IPS DF 4.7 (cell line): ENCODE results near the gene PPIP5K2.
"Not testable (repeated sequence)": the region's sequence is repeated elsewhere in the genome, so short reads cannot be mapped to it uniquely, and the experiment has no call there.

Experiments used
- DNase-seq: peaks from one replicate; pipeline ENCODE4 v3.0.0-alpha.2; 2013; ENCODE audit warnings: low spot score; ENCODE audit errors: extremely low read depth

The PPIP5K2 gene

GRCh38 chr5:103205991-103206700 is 86.0 kb downstream of the PPIP5K2 start:
- DNase-seq: no peak

DNA sequence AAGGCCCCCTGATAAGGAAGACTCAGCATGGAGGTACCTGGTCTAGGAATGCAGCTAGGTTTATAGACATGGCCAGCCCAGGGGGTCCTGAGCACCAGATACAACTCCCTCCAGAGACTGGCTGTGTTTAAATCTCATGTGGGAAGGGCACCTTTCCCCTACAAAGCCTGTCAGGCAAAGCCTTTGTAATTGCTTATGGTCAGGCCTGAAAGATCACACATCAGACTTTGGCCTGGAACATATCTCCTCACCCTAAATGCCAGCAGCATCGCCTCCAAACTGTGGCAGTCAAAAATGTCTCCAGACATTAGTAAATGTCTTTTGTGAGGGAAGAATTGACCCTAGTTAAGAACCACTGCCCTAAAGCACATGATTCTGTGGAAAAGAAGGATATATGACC is 86.9 kb downstream of the PPIP5K2 start:
- no peak for DNase-seq

DNA sequence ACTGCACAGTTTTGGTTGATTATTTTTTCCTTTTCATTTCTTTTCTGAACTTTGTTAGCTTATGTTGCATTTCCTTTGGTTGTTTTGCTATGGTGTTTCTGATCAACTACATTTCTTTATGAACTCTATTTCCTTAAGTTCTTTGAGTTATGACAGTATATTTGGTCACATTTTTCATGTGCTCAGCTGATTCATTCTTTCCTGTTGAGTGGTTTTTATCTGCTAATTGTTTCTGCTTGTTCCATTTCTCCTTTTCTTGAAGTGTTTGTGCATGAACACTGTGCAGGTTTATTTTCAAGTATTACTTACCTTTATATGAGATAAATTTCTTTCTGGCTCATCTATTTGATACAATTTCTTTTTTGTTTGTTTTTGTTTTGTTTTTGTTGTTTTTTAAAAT is 87.6 kb downstream of the PPIP5K2 start:
- no peak for DNase-seq

- DNase-seq: no peak
Measured at GRCh38 chr5:103208460-103208859, 88.4 kb downstream of the PPIP5K2 start.

DNA sequence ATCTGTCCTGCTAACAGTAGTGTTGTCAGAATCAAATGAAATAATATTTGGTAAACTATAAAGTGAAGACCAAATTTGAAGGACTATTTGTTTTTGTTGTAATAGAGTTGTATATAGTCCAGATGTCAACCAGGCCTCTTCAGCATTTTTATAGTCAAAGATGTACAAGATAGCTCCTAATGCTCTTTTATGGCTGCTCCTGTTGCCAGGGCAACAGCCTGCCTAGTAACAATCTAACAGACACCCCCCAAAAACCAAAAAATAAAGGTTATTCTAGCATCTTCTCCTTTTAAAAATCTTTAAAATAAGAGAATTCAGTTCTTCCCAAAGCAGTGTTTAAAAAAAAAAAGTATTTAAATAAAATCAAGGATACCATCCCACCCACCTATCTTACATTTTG is 89.0 kb downstream of the PPIP5K2 start:
- DNase-seq: no peak

DNA sequence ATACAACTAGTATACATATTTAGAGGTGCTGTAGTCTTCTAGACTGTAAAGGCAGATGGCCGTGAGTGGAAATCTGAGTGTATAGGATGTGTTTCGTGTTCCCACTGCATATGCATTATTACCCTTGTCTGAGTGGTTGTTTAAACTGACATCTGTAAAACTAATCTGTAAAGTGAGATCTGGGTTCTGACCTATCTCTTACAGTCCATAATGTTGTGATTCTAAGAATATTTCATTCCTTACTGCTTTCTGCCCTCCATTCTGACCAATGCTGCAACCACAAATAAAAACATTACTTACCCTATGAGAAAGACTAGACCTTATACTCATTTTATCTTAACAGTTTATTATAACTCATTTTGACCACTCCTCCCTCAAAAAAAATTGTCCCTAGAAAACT is 90.9 kb downstream of the PPIP5K2 start:
- no peak for DNase-seq

GRCh38 chr5:103211576-103212561 is 91.8 kb downstream of the PPIP5K2 start:
- no peak for DNase-seq

DNA sequence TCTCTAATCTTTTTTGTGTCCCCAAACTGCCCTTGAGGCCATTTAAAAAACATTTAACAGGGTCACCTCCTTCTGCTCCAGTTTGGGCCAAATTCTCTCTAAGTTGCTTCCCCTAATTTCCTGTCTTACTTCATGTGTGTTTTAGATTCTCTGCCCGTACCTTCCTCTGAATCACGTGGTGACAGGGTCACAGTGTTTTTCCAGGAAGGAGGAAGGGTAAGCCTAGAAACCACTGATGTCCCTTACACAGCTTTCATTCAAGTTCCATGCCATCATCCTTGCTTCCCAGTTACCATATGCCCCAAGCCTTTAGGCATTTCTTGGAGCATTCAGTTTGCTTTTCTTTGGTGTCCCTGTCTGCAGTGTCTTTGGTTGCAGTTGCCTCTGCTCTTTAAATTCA is 96.0 kb downstream of the PPIP5K2 start:
- no peak for DNase-seq

DNA sequence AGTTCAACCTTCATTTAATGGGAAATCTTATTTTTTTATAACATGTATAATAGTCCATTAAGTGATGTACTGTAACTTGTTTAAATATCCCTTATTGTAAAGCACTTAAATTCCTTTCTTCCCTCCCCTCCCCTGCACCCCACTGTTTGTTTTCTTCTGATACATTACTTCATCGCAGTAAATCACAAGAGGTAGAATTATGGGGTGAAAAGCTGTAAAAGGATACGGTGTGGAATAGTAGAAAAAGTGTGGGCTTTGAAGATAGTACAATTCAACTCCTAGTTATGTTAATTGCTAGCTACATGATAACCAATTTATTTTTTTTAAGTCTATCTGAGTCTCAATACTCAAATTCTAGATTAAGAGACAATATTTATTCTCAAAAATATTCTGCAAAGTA is 96.6 kb downstream of the PPIP5K2 start:
- no peak for DNase-seq

GRCh38 chr5:103217101-103217500 is 97.0 kb downstream of the PPIP5K2 start:
- DNase-seq: no peak

- no peak for DNase-seq
Measured at GRCh38 chr5:103218164-103218563, 98.1 kb downstream of the PPIP5K2 start.

GRCh38 chr5:103219074-103219473 is 99.0 kb downstream of the PPIP5K2 start:
- not testable (repeated sequence) for DNase-seq

- DNase-seq: no peak
Measured at GRCh38 chr5:103223031-103223955, 103.2 kb downstream of the PPIP5K2 start.

DNA sequence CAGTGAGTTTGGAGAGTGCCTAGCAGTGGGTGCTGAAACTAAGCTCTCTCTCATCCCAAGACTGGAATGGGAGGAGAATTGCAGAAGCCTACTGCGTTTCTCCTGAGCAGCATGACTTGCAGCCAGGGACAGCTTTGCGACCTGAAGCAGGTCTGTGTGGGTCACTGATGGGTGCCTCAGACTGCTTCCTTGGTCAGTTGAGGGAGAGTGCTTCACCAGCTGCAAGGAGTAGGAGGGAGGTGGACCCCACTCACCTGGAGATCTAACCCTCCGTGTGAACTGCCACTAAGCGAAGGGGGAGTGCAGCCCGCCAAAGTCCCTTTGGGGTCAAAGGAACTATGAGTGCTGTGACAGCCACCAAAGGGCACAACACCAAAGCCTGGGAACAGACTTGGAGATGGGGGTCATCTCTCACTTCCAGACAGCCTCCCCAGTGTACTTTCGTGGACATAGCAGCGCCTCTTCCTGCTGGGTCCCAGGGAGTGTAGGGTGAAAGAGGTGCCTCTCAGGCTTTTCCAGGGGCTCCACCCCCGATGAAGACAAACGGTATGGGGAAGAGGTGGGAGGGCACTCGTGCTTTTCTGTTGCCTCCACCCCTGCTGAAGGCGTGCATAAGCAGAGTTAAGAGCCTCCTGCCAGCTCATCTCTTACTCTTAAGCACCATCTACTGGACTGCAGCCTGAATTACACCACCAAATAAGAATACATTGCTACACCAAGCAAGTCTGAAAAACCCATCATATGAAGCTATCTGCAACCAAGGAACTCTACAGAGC is 104.2 kb downstream of the PPIP5K2 start:
- DNase-seq: peak; percentile 69

DNA sequence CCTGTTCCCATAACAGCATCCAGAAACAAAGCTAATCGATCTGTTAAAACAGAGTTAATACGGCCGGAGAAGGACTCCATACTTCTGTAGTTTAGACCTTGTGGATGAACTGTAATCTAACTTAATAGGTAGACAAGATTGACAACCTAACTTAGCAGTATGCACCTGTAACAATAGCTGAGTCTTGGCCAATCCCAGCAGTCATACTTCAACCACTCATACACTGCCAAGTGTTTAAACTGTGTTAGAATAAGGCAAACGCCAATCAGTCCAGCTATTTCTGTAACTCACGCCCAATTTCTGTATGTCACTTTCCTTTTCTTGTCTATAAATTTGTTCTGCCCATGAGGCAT is 104.8 kb downstream of the PPIP5K2 start:
- DNase-seq: no peak

DNA sequence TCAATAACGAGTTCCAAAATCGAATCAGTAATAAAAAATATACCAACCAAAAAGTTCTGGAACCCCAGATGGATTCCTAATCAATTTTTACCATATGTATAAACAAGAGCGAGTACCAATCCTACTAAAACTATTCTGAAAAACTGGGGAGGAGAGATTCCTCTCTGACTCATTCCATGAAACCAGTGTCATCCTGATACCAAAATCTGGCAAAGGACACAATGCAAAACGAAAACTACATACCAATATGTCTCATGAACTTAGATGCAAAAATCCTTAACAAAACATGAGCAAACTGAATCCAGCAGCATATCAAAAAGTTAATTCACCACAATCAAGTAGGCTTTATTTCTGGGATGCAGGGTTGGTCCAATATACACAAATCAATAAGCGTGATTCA is 108.0 kb downstream of the PPIP5K2 start:
- DNase-seq: no peak

- no peak for DNase-seq
Measured at GRCh38 chr5:103228588-103228987, 108.5 kb downstream of the PPIP5K2 start.

- DNase-seq: no peak
Measured at GRCh38 chr5:103232393-103232999, 112.4 kb downstream of the PPIP5K2 start.

DNA sequence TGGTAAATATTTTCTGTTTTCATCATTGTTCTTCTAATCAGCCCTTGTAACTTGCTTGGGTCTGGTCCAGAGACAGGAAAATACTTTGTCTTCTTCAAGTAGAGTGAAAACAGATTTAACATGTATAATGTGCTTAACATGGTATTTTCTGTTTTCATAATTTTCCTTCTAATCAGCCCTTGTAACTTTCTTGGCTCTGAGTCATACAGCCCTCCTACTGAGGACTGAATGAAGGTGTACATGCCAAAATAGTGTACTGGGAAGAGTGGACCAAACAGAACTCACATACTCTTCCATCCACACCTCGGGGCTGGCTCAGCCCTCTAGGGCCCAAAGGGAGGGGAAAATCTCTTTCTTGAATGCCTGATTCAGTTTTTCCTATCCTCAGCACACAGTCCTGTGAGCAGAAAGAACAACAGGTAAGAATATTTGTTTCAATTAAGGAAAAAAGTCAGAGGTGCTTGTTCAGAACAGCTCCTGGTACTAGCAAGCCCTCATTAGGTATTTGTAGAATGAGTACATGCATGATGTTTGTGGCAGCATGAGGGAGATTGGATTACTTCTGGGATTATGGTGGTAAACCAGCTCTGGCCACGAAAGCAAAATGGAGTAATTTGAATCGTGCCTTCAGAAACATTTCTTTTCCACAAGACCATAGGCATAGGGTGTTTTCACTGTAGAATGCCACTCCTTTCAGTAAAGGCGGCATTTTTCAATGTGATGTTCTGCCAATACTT is 114.3 kb downstream of the PPIP5K2 start:
- no peak for DNase-seq

DNA sequence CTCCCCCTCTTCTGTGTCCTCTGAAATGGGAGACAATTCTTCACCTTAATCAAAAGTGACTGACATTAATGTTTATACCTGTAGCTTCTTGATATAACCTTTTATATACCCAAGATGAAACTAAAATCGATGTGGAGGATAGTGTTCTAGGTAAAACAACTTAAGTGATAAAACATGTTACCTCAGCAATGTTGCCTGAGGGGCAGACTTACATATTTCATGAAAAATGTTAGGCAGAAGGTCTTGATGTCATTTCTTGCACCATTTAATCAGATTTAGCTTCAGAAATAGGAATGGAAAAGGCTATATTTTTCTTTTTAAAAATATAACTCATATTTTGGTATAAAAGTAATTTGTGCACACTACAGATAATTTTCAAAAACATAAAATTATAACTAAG is 115.8 kb downstream of the PPIP5K2 start:
- DNase-seq: no peak
